NCI-H1105 (cell line): ENCODE data around the gene FBP2.
"Not testable (repeated sequence)": the region's sequence is repeated elsewhere in the genome, so short reads cannot be mapped to it uniquely, and the experiment has no call there.

Source experiments
- DNase-seq: peaks from one replicate; lab custom pipeline; 2025; lab: John Stamatoyannopoulos, UW

The FBP2 gene

DNA sequence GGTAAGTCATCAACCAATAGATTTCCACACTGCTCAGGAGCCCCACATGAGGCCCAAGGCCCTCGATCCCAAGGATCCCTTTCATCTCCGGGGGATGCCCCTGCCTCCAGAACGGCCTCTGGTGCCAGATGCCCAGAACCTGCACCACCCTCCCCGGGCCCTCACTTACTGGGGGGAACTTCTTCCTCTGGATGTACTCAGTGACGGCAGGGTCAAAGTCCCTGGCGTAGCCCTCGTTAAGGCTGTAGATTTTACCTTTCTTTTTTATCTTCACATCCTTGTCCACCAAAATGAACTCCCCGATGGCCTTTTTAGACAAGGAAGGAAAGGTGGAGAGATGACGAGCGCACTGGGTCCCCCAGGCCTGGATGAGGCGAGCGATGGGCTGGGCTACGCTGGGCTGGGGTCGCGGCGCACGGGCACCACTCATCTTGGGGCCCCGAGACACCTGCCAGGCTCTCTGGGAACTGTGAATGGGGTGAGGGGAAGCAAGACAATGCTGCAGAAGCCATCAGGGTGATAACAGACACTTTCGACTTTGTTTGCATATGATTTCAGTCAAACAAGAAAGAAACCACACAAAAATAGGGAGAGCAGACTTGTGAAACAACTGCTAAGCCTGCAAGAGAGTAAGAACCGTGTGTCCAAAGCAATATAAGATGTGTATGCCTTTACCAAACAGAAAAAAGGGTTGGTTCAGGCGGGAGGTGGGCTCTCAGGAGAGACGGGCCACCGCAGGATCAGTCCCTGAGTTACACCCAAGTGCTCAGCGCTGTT is 13.2 kb upstream of the FBP2 start:
- no peak for DNase-seq

DNA sequence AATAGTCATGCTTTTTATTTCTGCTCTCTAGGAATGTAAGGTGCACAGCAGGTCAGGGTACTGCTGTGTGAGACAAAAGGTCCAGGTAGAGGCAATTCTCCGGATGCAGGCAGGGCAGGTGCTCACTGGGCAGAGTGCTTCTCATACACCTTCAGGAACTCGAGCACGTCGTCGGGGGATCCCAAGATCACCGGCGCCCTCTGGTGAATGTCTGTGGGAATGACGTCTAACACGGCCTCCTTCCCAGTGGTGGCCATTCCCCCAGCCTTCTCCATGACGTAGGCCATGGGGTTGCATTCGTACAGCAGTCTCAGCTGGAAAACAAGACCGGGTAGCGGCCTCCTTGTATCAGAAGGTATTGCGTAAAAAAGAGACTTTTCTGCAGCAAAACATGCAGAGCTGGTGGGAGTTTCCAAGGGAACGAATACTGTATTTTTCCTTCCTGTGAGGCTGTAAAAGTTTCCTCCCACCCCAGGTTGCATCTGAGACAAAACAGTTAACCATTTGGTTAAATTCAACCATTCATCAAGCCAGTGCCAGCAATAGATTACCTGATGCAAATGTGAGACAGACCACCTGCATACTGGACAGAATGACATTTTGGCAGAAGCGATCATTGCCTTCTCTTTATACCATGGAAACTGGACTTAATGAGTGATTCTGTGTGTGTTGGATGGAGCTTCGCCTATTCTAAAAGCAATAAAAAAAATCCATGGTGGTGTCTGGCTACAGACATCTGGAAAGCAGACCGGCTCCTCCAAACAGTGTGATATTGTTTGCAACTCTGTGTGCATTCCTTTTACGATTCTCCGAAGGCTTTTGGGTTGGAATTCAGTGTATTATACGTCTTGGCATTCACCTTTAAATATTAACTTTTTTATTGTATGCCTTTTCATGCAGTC is 9.9 kb upstream of the FBP2 start:
- peak; percentile 75 for DNase-seq

DNA sequence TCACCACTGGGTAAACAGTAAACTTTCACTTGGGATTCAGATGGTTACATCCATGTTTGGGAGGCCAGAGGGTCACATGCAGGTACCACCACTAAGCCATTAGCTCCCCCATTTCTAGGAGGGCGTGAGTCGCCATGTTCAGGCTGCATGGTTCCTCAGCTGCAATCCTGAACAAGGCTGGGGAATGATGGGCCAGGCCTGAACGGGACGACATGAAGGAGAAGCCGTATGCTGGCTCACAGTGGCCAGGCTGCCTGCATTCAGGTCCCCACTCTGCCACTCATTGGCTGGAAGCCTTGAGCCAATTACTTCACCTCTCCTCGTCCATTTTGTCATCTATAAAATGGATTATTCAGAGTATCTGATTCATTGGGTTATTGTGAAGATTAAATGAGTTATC is 9.0 kb upstream of the FBP2 start:
- no peak for DNase-seq

DNA sequence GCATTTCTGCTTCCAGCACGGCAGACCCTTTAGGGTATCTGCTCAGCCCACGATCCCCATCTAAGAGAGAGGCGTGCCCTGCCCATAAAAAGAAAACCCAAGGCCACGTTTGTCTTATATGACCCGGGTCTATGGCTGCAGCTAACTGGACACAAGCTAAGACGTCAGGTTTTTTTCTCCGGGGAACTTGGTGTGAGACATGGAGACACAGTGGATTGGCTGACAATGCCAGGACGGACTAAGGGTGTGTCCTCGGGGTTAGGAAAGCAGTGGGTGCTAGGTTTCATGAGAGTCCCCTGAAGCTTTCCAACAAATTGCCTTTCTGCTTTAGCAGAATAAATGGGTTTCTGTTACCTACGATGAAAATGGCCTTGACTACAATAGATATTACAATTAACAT is 7.1 kb upstream of the FBP2 start:
- DNase-seq, result no peak

DNA sequence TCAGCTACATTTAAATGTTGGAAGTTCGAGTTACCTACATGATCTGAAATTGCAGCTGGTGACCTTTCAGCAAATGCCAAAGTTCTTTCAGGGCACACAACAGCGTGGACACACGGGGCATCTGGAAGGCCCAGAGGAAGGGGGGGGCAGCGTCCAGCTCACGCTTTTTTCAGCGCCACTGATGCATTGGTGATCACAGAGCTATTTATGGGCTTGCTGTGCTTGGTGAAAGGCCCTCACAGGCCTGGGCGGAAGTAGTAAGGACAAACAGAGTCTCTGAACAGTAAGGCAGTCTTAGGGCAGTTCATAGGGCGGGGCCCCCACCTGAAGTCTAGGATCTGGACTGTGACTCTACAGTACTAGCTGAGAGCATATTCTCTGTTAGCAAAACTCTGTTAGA is 6.6 kb upstream of the FBP2 start:
- DNase-seq, result no peak

DNA sequence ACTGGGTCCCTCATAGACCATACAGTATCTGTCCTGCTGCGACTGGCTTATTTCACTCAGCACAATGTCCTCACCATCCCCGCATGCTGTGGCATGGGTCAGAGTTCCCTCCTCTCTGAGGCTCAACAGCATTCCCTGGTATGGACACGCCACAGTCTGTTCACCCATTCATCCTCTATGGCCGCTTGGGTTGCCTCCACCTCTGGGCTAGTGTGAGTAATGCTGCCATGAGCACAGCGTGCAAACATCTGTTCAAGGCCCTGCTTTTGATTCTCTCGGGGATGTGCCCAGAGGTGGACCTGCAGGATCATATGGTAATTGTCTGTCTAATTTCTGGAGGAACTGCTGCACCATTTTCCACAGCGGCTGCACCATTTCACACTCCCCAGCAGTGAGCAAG is 5.5 kb upstream of the FBP2 start:
- no peak for DNase-seq

DNA sequence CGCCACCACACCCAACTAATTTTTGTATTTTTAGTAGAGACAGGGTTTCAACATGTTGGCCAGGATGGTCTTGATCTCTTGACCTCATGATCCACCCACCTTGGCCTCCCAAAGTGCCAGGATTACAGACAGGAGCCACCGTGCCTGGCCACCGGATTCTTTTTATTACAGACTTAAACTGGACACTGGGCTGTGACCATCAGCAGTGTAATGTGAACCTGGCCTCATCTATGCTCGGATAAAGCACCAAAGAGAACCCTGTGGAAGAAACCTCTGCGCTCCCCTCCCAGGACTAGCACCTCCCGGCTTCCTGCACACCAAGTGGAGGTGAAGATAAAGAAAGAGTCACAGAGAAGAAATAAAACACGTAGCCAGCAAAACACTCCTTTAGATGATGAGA is 941 bp downstream of the FBP2 start:
- DNase-seq, result not testable (repeated sequence)

DNA sequence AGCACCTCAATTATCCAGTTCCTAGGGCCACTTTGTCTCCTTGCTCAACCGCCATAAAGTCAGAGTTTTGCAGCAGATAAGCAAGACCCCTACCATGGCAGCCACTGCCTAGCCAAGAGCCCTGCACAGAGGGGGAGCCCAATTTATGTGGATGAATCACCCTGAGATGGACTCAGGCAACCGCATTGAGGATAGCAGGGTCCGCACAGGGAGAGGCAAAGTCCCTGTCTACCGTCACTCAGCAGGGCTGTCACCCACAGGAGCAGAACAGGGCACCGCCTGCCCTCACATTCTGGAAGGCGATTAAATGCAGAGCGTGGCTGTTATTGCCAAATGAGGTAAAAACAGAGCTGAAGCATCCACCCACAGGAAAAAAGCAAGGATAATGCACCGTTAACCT is 1.7 kb downstream of the FBP2 start:
- no peak for DNase-seq

DNA sequence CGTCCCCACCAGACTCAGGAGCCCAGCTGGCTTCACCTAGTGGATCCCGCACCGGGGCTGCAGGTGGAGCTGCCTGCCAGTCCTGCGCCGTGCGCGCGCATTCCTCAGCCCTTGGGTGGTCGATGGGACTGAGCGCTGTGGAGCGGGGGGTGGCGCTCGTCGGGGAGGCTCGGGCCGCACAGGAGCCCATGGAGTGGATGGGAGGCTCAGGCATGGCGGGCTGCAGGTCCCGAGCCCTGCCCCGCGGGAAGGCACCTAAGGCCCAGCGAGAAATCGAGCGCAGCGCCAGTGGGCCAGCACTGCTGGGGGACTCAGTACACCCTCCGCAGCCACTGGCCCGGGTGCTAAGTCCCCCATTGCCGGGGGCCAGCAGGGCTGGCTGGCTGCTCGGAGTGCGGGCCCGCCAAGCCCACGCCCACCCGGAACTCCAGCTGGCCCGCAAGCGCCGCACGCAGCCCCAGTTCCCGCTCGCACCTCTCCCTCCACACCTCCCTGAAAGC is 2.5 kb downstream of the FBP2 start:
- DNase-seq, result not testable (repeated sequence)

DNA sequence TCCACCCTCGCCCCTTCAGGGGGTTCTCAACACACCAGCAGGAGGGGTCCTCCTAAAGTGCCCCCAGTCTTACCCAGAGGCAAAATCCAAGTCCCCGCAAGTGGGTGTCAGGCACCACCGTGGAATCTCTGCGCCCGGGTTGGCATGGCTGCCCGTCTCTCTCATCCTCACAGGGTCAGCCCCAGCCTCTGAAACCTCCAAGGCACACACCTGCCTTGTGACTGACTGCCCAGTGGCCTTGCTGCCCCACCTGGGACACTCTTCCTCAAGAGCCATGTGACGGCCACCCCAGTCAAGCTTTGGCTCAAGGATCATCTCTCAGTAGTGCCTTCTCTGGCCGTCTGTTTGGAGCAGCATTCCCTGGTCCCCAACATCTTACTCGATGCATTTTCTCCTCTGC is 4.9 kb downstream of the FBP2 start:
- no peak for DNase-seq

DNA sequence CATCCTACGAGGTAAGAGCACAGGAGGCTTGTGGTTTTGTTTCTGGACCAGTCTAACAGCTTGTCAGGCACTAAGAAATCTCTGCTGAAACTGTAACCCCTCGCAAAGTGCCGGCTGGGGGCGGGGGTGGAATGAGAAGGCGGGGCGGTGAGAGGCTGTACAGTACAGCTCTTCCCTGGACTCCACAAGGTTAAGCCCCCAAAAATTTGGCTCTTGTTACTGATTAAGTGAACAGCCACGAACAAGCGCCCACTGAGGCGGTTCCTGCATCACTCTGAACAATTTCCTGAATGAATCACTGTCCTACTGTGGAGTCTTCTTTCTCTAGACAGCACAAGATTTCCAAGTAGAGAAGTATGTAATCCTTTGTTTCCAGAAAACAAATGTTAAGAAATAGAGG is 6.8 kb downstream of the FBP2 start:
- no peak for DNase-seq

DNA sequence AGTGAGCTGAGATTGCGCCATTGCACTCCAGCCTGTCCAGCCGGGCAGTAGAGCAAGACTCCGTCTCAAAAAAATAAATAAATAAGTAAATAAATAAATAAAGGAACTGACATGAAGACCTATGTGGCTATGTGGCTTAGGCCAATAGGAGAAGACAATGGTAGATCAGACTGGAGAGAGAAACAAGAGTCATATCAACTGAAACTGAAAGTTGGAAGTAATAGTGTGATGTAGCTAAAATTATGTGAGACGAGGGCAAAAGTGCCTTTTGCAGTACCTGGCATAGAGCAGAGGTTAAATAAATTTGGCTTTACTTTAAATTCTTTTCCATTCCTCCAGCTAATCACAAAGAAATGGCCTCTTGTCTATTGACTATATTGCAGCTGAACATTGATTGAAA is 7.3 kb downstream of the FBP2 start:
- DNase-seq, result no peak

DNA sequence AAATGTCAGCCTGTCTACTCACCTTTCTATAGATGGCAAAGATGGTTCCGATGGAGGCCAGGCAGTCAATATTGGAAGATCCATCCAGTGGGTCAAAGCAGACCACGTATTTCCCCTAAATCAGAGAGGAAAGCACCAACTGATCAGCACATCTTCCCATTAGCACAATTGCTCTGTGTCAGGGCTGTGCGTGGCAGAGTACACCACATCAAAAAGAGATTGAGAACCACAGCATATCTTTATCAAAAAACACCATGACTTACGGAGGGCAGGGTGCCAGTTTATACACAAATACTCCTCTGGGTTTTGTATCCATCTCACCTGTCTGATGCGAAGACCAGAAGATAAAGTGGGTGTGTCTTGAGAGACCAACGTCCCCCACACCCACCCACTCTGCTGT is 9.1 kb downstream of the FBP2 start:
- no peak for DNase-seq

DNA sequence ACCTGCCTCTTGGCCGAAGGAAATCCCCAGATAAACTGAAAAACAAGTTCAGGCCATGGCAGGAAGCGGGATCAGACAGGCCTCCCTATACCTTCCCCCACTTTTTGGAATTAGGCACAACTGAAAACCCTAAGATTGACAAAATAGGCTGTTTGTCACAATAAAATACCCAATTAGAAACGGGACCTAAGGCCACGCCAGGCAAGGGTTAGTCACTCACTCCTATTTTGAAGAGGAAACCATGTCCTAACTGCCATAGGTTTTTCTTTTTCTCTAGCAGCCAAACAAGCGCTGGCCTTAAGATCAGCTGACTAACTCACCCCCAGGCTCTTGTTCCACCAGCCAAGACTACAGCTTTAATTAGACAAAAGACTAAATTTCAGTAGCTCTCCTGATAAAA is 11.9 kb downstream of the FBP2 start:
- DNase-seq, result no peak

DNA sequence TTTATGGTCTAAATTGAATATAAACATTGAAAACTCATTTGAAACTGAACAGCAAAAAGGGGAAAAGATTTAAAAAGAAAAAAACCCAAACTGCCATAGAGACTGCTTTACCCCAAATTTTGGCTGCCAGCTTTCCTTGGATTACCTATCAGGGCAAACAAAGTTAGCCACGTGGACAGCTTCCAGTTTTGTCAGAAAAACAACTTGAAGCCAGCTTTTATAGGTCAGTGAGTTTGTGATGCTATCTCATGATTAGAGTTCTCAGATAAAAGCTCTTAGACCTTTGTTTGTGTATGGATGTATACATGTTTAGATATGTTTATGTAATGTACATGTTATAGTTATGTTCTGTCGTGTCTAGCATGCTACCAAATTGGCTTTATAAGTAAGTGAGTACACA is 16.1 kb downstream of the FBP2 start:
- no peak for DNase-seq

DNA sequence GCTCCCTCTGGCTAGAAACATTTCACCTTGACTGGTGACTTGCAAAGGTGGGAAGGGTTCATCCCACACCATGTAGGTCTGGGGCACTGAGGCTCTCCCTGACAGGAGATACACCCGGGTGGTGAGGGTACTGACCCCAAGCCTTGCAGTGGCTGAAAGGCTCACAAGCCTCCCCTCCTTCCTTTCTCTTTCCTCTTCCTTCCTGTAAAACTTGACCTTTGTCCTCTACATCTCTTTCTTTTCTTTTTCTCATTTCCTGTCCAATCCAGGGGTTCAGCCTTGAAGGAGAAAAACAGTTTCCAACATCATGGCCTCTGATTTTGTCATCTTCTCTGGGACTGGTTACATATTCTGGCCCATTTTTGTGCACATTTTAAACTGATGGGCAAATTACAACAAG is 16.6 kb downstream of the FBP2 start:
- no peak for DNase-seq

DNA sequence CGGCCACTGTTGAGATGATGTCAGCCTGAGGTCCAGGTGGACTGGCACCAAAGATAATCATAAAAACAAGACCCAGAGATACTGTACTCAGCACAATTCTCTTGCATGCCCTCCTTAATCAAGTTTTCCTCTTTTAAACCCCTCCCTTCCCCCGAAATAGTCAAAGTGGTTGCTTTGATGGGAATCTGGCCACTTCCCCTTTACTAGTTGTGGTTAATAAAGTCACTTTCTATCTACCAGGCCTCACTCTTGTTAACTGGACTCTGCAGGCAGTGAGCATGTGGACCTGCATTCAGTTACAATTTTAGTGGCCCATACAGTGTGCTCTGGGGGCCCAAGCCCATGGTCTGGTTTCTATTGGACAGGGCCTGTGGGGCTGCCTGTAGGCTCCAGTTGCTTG is 17.5 kb downstream of the FBP2 start:
- DNase-seq, result no peak

DNA sequence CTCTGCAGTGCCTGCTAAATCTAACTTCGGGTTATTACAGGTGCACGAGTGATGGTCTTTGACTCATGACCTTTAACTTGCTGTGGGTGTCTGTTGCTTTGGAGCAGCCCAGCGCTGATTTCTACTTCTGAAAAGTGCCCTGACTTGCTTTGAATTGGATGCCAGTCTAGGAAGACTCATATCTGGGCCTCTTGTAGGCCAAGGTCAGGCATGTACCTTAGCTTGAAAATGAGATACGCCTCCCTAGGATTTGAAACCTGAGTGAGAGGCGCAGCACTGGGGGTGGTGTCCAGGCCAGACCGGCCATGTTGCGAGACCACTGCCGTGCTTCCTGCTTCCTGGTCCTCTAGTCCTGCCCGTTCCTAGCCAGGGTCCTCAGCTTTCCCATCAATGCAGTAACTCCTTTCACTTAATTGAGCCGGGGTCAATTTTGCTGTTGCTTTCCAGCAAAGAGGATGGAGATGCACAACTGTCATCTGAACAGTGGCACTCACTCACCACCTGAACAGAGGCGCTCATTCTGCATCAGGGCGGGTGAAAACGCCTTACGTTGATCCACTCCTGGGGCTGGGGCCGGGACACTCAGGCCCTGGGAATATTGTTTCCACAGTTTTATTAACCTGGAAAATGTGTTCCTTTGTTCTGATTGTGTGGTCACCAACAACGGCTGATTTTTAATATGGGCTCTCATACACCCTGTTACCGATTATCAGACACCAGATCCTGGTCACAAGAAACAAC is 24.5 kb downstream of the FBP2 start:
- no peak for DNase-seq

DNA sequence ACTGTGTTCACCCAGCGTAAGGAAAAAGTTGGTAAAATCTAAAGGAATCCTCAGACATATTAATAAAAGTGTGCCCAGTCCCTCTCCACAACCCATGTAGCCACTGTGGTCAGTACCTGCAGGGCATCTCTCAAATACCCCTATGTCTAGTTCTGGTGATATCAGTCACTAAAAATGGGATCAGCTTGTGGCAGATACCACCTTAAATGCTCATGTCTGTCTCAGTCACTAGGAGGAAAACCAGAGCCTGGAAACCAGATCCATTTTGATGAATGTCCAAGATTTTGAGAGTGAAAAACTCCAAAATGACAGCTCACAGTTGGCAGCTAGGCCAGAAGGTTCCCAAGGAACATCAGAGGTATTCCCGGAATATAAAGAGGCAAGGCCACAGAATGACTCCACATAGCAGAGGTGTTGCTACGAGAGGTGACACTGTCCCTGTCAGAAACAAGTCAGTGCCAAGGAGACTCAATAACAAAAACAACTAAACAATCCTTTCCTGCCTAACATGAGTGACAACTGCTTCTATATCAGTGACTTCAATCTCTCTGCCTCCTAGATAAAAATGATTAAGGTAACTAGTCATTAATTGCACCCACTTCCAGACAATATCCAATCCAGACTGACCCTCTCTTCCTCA is 25.3 kb downstream of the FBP2 start:
- DNase-seq, result no peak

DNA sequence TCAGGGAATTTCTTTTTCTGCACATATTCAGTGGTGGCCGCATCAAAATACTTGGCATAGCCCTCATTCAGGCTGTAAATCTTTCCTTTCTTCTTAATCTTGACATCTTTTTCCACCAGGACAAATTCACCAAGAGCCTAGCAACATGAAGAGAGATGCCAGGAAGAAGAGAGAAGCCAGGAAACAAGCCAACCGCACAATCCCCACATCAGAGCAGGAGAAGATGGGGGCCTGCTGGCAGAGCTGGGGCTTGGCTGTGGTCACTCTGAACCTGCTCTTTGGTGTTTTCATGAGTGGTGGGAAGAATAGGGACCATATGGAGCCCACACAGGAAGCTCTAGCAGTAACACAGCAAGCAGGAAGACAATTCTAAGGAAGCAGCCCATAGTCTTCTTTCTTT is 26.4 kb downstream of the FBP2 start:
- DNase-seq, result no peak

DNA sequence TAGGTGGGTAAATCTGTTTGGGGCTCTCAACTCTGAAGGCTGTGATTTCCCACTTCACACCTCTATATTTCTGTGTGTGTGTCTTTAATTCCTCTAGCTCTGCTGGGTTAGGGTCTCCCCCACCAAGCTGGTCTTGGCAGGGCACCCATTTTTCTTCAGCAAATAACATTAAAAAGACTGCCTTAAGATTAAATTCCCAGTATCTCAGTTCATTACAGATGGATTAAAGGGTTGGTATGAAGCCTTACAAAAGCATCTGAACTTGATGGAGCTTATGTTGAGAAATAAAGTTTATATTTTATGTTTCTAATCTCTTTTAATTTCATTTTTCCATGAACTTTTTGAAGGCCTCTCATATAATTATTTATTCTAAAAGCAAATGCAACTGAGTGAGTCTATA is 27.1 kb downstream of the FBP2 start:
- no peak for DNase-seq

DNA sequence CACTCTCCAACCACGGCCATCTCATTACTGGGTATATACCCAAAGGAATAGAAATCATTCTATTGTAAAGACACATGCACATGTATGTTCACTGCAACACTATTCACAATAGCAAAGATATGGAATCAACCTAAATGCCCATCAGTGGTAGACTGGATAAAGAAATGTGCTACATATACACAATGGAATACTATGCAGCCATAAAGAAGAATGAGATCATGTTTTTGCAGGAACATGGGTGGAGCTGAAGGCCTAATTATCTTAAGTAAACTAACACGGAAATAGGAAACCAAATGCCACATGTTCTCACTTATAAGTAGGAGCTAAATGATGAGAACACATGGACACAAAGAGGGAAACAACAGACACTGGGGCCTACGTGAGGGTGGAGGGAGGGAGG is 29.3 kb downstream of the FBP2 start:
- not testable (repeated sequence) for DNase-seq
